Endothelial cell of umbilical vein (primary cell): ENCODE data around the gene TMEM266. TPM values are rescaled to one million over a fixed set of nuclear protein-coding genes. Genes with fewer than 3 reads are reported as not detected.

Experiments
- BruUV-seq: library from RNA; stranded (reverse); fragments of 400-500 nt; replicated peaks from 2 replicates; lab custom pipeline; 2021; lab: Mats Ljungman, UMichigan
- CTCF ChIA-PET: fragments of 300-600, 350-600 bp; sonication (Branson Sonifier 250); formaldehyde crosslinking; loops from one replicate; lab custom pipeline; 2021; ENCODE audit warnings: antibody characterized with exemption, inconsistent platforms; lab: Charles Lee
- POLR2A ChIA-PET: fragments of 300-600, 350-600 bp; sonication (Branson Sonifier 250); formaldehyde crosslinking; loops from one replicate; lab custom pipeline; 2021; ENCODE audit warnings: antibody characterized with exemption, inconsistent platforms; lab: Charles Lee
- DNase-seq: peaks from one replicate; pipeline ENCODE4 v3.0.0-alpha.2; 2011; ENCODE audit warnings: low read depth, low spot score
- FAIRE-seq: peaks from 2 replicates; lab custom pipeline; 2011; peaks lifted over from hg19 to GRCh38; lab: Jason Lieb, UNC
- H2AFZ ChIP-seq: 2 replicates; pipeline ENCODE4 v1.6.0; 2012; ENCODE audit warnings: low read depth, low read length, control low read depth, inconsistent platforms
- H3K27ac ChIP-seq: 2 replicates; pipeline ENCODE4 v1.5.1; 2011; ENCODE audit warnings: low read depth, mild to moderate bottlenecking, control low read depth, low read length, moderate library complexity; ENCODE audit not compliant: insufficient read depth
- H3K27me3 ChIP-seq, 2 experiments: 2 replicates each; pipeline versions ENCODE4 v1.6.0 to v1.6.1; 2011; ENCODE audit warnings: low read length in 2 of 2, mixed read lengths in 1 of 2; ENCODE audit not compliant: control insufficient read depth in 2 of 2, insufficient read depth in 2 of 2
- H3K36me3 ChIP-seq, 2 experiments: 2 replicates in 1 of 2; 3 replicates in 1 of 2; pipeline ENCODE4 v1.5.1; 2011; ENCODE audit warnings: low read length in 2 of 2, mild to moderate bottlenecking in 1 of 2, moderate library complexity in 1 of 2; ENCODE audit not compliant: control insufficient read depth in 2 of 2, insufficient read depth in 2 of 2; ENCODE audit errors: extremely low read depth in 1 of 2
- H3K4me1 ChIP-seq: 3 replicates; pipeline ENCODE4 v1.5.1; 2011; ENCODE audit warnings: mild to moderate bottlenecking, low read length; ENCODE audit not compliant: control insufficient read depth, insufficient read depth; ENCODE audit errors: extremely low read depth
- H3K4me2 ChIP-seq: 2 replicates; pipeline ENCODE4 v1.6.1; 2011; ENCODE audit warnings: low read length, control low read depth, mixed read lengths; ENCODE audit not compliant: insufficient read depth
- H3K4me3 ChIP-seq, 3 experiments: fragments of 200-600 bp in 1 of 3; sonication (generic), shearing (Covaris generic) in 1 of 3; replicated peaks in 1 of 3; 2 replicates each; pipeline ENCODE4 v1.5.1; 2011 to 2016; ENCODE audit warnings: control low read depth in 3 of 3, low read length in 3 of 3, mild to moderate bottlenecking in 2 of 3, inconsistent platforms in 1 of 3, low read depth in 1 of 3, moderate library complexity in 1 of 3; ENCODE audit not compliant: insufficient read depth in 1 of 3
- H3K79me2 ChIP-seq: 2 replicates; pipeline ENCODE4 v1.6.0; 2012; ENCODE audit warnings: low read length, inconsistent platforms; ENCODE audit not compliant: control insufficient read depth, insufficient read depth
- H3K9ac ChIP-seq: replicated peaks from 2 replicates; pipeline ENCODE3; 2011; ENCODE audit warnings: low read length, control low read depth; ENCODE audit not compliant: insufficient read depth; ENCODE audit errors: extremely low read depth
- H3K9me1 ChIP-seq: replicated peaks from 3 replicates; pipeline ENCODE4 v1.6.0; 2011; ENCODE audit warnings: mild to moderate bottlenecking, low read length; ENCODE audit not compliant: control insufficient read depth, insufficient read depth; ENCODE audit errors: extremely low read depth
- H3K9me3 ChIP-seq: replicated peaks from 2 replicates; pipeline ENCODE4 v1.5.1; 2012; ENCODE audit warnings: low read length, inconsistent platforms; ENCODE audit not compliant: control insufficient read depth, insufficient read depth
- H4K20me1 ChIP-seq: replicated peaks from 2 replicates; pipeline ENCODE3; 2011; ENCODE audit warnings: mild to moderate bottlenecking, low read length; ENCODE audit not compliant: control insufficient read depth, insufficient read depth; ENCODE audit errors: extremely low read depth
- FOS ChIP-seq: IDR thresholded peaks from 2 replicates; pipeline ENCODE4 v1.6.1; 2011; ENCODE audit warnings: mild to moderate bottlenecking, low read length, moderate library complexity, borderline replicate concordance; ENCODE audit not compliant: insufficient read depth
- GATA2 ChIP-seq: IDR thresholded peaks from 2 replicates; pipeline ENCODE4 v1.7.0; 2011; ENCODE audit warnings: low read depth, mild to moderate bottlenecking, moderate library complexity, mixed read lengths, low read length; ENCODE audit not compliant: insufficient read length, insufficient read depth
- JUN ChIP-seq: IDR thresholded peaks from 2 replicates; pipeline ENCODE4 v1.6.1; 2011; ENCODE audit warnings: borderline replicate concordance, low read depth; ENCODE audit not compliant: insufficient read length, insufficient read depth
- dilution Hi-C: fragments of 300-500 bp; cut with MboI; formaldehyde crosslinking; loops from one replicate; pipeline ENCODE4 v1.15.0; 2019; ENCODE audit warnings: low sequenced_read_pairs; ENCODE audit not compliant: extremely low pct_ligation_motif_present
- intact Hi-C: fragments of 100-400 bp; cut with micrococcal nuclease; formaldehyde crosslinking; loops from one replicate; pipeline ENCODE4 v1.10.0; 2022
- polyA plus RNA-seq, 4 experiments: library from polyadenylated mRNA; depleted of rRNA in 3 of 4; stranded (reverse) in 3 of 4; unstranded in 1 of 4; fragments of >200 nt; gene quantifications; 2 replicates each; pipeline versions ENCODE4 v1.2.1 to v1.2.3, GENCODE V29; 2011 to 2012; ENCODE audit warnings: missing spikeins in 1 of 4
- total RNA-seq: library from RNA; stranded (reverse); gene quantifications from 2 replicates; pipeline ENCODE4 v1.2.3, GENCODE V29; 2021

The TMEM266 gene
- total and polyA plus RNA-seq, 2 donors (not counting 3 experiments of a cell fraction or from before 2014, with no cell fraction given): not detected

- FAIRE-seq: no peak
- Histone ChIP-seq H3K9me1 (no peaks in the 10 kb centered on the region), H3K36me3 (no peaks in the 10 kb centered on the region), H3K79me2 (no peaks in the 10 kb centered on the region), H3K4me2 (no peak overlapping the region), H3K9me3 (no peaks in the 10 kb centered on the region), H3K27ac (no peak overlapping the region), H4K20me1 (no peaks in the 10 kb centered on the region), H2AFZ (no peak overlapping the region), H3K9ac (no peak overlapping the region), H3K27me3 (peaks cover 5 to 14% of the 10 kb centered on the region in 2 experiments), H3K4me1 (no peaks in the 10 kb centered on the region), H3K4me3 (no peak overlapping the region)
- POLR2A ChIA-PET: no interaction called here
- BruUV-seq: no TSS peak
- CTCF ChIA-PET: no interaction called here
- DNase-seq: no peak
- dilution Hi-C loops: no loop called here
- intact Hi-C loops: no loop called here
- TF ChIP-seq GATA2 (no peak), JUN (peak; percentile 10)
These were observed 26.3 kb upstream of the TMEM266 start for GRCh38 chr15:76033438-76033837.

DNA sequence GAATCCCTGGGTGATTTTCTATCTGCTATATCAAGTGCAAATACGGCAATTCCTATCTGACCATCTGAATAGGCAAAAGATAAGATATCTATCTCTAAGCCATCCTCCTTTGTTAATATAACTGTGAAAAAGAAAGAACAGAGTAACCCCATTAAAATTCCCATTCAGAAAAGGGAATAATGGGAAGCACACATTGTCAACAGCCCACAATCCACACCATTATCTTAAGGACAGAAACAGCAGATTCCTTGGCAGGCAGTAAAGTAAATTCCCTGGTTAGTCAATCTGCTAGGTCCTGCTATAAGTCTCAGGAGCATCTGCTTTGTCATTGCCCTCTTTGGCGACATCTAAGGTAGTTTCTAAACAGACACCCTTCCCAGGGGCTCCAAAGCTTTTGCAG is 25.7 kb upstream of the TMEM266 start:
- ChIA-PET CTCF (no interaction called here), POLR2A (no interaction called here)
- no peak for FAIRE-seq
- no peaks in the 10 kb centered on the region for H3K9me3 ChIP-seq
- H3K4me3 ChIP-seq: no peak overlapping the region
- no TSS peak for BruUV-seq
- H3K27me3 ChIP-seq: peaks cover 5 to 14% of the 10 kb centered on the region in 2 experiments
- H3K4me1 ChIP-seq: no peaks in the 10 kb centered on the region
- DNase-seq: no peak
- no peaks in the 10 kb centered on the region for H4K20me1 ChIP-seq
- dilution Hi-C loops: no loop called here
- intact Hi-C loops: no loop called here
- no peak overlapping the region for H3K4me2 ChIP-seq
- no peak overlapping the region for H3K27ac ChIP-seq
- no peaks in the 10 kb centered on the region for H3K9me1 ChIP-seq
- H2AFZ ChIP-seq: no peak overlapping the region
- no peak for TF ChIP-seq FOS
- H3K79me2 ChIP-seq: no peaks in the 10 kb centered on the region
- no peak overlapping the region for H3K9ac ChIP-seq
- H3K36me3 ChIP-seq: no peaks in the 10 kb centered on the region
